Measurements from ENCODE around the gene CAPN9.

The CAPN9 gene

DNA sequence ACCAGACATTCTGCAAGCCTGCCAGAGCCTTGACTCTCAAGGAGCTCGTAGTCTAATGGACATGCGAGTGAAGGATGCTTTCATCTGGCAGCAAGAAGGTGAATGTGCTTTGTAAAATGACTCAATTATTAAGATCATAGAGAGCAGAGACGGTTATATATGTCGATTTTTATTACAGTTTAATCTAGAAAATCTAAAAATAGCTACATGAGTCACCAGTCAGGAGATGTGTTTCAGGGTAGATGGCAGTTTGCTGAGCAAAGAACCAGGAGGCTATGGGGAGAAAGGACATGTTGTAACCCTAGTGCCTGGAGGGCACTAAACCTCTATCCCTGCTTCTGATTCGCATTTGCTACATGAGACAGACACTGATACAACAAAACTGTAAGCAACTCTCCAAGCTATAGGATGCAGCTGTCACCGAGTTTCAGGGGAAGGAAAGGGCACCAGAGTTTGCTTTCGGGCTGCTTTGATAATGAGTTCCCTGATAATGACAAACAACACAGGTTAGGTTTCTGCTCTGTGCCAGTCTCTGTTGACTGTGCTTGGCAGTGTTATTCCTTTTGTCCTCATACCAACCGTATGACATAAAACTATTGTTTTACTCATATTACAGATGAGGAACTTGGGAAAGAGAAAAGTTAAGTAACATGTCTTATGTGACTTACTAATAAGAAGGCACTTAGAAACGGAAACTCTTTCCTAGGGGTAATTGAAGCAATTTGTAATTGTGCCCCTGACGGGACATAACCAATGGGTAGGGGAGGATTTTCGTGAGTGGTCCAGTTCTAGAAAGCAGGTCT is 77.9 kb downstream of the CAPN9 start:
- no peak for DNase-seq (ENCODE audit: low read depth)
- TF ChIP-seq CTCF (IDR thresholded peaks at IDR 0.05; ENCODE audit: low read depth, low read length, missing control alignments) = no peak
- H3K4me3 ChIP-seq (ENCODE audit: low read depth, low read length) = no peak overlapping the region

DNA sequence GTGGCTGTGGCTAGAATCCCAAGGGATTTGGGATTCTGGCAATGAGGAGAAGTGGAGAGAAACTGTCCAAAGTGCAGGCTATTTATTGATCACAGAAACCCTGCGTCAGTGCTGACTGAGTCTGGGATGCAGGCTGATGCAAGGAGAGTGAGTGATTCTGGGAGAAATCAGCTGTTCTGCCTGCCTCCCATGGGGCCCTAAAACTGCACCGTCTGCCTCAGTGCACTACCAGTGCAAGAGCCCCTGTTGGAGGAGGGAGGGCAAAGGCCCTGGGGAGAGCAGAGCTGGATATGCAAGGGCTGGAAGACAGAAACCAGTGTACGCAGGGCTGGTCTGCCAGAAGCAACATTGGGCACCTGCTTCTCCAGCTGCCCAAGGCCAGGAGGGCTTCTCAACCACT is 78.6 kb downstream of the CAPN9 start:
- H3K4me3 ChIP-seq (ENCODE audit: low read depth, low read length) = no peak overlapping the region
- DNase-seq (ENCODE audit: low read depth) = no peak

DNA sequence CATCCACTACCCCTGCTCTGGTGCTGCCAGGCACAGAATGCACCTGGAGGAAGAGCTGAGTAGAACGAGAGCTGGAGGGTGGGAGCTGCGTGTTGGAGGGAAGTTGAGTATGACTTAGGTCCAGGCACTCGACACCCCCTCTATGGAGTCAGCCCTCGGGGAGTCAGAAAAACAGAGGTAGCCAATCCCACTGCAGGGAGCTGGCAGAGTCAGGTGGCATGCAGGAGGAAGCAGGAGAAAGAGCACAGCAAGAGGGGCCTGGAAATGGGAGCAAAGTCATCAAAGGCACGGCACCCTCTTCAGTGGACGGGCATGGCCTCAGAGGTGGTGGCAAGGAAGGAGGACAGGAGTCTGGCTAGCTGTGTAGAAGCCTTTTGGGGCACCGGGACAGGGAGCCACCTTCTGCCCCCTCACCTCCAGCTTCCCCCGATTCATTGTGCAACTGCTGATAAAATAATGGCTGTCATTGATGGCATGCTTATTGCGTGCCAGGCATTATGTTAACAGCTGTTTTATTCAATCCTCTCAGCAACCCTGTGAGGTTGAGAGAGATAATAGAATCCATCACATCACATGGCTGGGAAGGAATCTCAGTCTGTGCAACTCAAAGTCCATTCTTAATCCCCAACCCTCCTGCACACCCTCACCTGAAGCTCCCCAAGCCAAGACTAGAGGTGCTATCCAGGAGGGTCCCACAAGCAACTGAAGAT is 79.1 kb downstream of the CAPN9 start:
- no peak for TF ChIP-seq CTCF (IDR thresholded peaks at IDR 0.05; ENCODE audit: low read depth, low read length, missing control alignments)
- DNase-seq (ENCODE audit: low read depth) = no peak
- no peak overlapping the region for H3K4me3 ChIP-seq (ENCODE audit: low read depth, low read length)

More for the DNA sequence above, 78.6 kb downstream of the CAPN9 start:
- TF ChIP-seq CTCF (IDR thresholded peaks at IDR 0.05; ENCODE audit: low read depth, low read length, missing control alignments) = no peak

DNA sequence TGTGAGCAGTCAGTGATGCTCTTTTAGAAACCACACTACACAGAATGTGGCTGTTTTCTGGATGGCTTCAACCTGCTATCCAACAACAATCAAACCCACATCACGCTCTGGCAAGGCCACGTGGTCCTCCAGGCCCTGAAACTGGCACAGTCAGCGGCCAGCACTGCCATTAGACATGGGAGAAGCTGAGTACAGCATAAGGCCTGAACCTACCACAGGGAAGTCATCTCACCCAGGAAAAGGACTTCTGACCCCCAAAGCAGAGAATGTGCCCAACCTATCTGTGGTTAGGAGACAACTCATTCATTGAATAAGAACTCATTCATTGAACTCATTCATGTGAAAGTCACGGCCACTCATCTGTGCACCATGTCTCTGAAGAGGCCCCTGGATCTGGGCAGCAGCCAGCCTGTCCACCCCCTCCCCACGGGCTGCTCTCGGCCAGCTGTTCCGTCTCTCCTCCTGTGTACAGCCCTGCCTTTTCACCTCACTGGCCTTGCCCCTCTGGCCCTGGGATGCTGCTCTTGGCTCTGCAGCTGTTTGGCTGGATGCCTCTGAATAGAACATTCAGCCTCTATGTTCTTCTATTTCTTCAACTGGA is 80.0 kb downstream of the CAPN9 start:
- no peak overlapping the region for H3K4me3 ChIP-seq (ENCODE audit: low read depth, low read length)

DNA sequence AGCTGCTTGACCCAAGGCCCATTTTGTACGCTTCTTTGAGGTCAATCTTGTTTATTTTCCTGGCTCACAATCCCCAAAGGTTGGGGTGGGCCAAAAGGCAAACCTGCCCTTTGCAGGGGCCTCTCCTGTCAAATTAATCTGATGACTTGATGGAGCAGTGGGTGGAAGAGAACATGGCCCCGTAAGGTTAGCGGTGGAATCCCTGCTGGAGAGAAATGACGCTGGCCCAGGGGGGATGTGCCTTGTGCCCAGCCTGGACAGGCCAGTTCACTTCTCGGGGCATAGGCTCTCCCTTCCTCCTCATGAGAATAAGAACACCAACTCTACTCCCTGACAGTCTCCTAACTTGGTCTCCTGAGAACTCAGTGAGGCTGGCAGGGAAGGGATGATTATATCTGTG is 80.6 kb downstream of the CAPN9 start:
- TF ChIP-seq CTCF (IDR thresholded peaks at IDR 0.05; ENCODE audit: low read depth, low read length, missing control alignments) = no peak
- H3K4me3 ChIP-seq (ENCODE audit: low read depth, low read length) = no peak overlapping the region

More for the DNA sequence above, 80.0 kb downstream of the CAPN9 start:
- DNase-seq (ENCODE audit: low read depth) = no peak
- no peak for TF ChIP-seq CTCF (IDR thresholded peaks at IDR 0.05; ENCODE audit: low read depth, low read length, missing control alignments)

DNA sequence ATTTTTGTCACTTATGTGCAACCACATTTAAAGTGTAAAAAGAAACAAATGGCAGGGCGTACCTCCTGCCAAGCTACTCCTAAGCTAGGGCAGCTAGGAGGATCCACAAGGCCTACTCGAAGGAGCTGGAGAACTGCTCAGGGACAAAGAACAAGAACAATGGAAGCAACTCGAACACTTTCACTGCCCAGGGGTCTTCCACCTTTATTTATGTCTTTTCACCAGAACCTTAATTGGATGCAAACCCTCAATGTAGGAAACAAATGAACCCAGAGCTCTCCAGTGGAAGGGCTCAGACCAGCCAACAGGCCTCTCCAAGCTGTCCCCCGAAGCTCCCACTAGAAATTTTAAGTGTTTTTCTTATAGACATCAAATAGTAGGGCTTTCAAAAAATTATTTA is 81.2 kb downstream of the CAPN9 start:
- no peak for DNase-seq (ENCODE audit: low read depth)
- TF ChIP-seq CTCF (IDR thresholded peaks at IDR 0.05; ENCODE audit: low read depth, low read length, missing control alignments) = no peak

More for the DNA sequence above, 80.6 kb downstream of the CAPN9 start:
- no peak for DNase-seq (ENCODE audit: low read depth)

More for the DNA sequence above, 81.2 kb downstream of the CAPN9 start:
- no peak overlapping the region for H3K4me3 ChIP-seq (ENCODE audit: low read depth, low read length)

All from GM12864 (cell line).